Vagina (tissue), 2 donors: ENCODE data around the gene C1QL1.

Source experiments
- CTCF ChIP-seq, 3 experiments: fragments of 450-650 bp in 2 of 3; fragments of 200-600 bp in 1 of 3; sonication (generic) in 1 of 3; IDR thresholded peaks; one replicate each; pipeline ENCODE4 v1.5.1; 2017 to 2019; ENCODE audit warnings: antibody characterized with exemption in 3 of 3, mild to moderate bottlenecking in 2 of 3, moderate library complexity in 2 of 3
- POLR2A ChIP-seq, 2 donors: fragments of 450-650 bp; IDR thresholded peaks; one replicate each; pipeline ENCODE4 v1.6.1; 2017; ENCODE audit warnings: antibody characterized with exemption in 2 of 2, mild to moderate bottlenecking in 2 of 2, moderate library complexity in 2 of 2
- POLR2AphosphoS5 ChIP-seq, 2 donors: sonication (generic); formaldehyde crosslinking; IDR thresholded peaks; one replicate each; pipeline ENCODE4 v1.9.0; 2017; ENCODE audit warnings: antibody characterized with exemption in 2 of 2, mild to moderate bottlenecking in 2 of 2, low read depth in 1 of 2; ENCODE audit not compliant: insufficient read depth in 1 of 2

GRCh38 chr17:45013021-45013997 lies 45.2 kb upstream of the C1QL1 start:
- no peak for TF ChIP-seq CTCF (IDR thresholded peaks at IDR 0.05)
- TF ChIP-seq POLR2A (IDR thresholded peaks at IDR 0.05) = no peak
- no peak for TF ChIP-seq POLR2AphosphoS5 (IDR thresholded peaks at IDR 0.05; ENCODE audit: insufficient read depth in 1 of 2, low read depth in 1 of 2)
